Measurements from ENCODE around the gene SOHLH1. TPM values are rescaled to one million over a fixed set of nuclear protein-coding genes. Genes with fewer than 3 reads are reported as not detected.

Gene SOHLH1
- total RNA-seq, 1 experiment from 2014 or later = not detected

GRCh38 chr9:135664801-135665794, 34.2 kb downstream of the SOHLH1 start:
- DNase-seq (ENCODE audit: low spot score) = no peak
- peaks cover 3% of the 10 kb centered on the region for H3K27me3 ChIP-seq (replicated peaks; ENCODE audit: insufficient read depth, low read depth, low read length, poor library complexity)
- intact Hi-C loops (cut with micrococcal nuclease; ENCODE audit: unreplicated experiment) = no loop called here
- H3K4me3 ChIP-seq (ENCODE audit: low read depth, low read length, poor library complexity, severe bottlenecking) = no peak overlapping the region
- H3K27ac ChIP-seq (ENCODE audit: low read depth, low read length, poor library complexity, severe bottlenecking) = no peak overlapping the region
- no TSS peak for BruUV-seq (replicated peaks)
- CTCF ChIA-PET = no interaction called here
- no peaks in the 10 kb centered on the region for H3K9me3 ChIP-seq (ENCODE audit: low read depth, low read length, poor library complexity, severe bottlenecking)
- no peaks in the 10 kb centered on the region for H3K4me1 ChIP-seq (ENCODE audit: insufficient read depth, low read length, poor library complexity, severe bottlenecking)
- H3K36me3 ChIP-seq (ENCODE audit: insufficient read depth, low read length, poor library complexity, severe bottlenecking) = no peaks in the 10 kb centered on the region
- POLR2A ChIA-PET (ENCODE audit: low non-redundant PET) = no interaction called here
- TF ChIP-seq CTCF (conservative IDR thresholded peaks at IDR 0.05; ENCODE audit: low read depth, low read length) (no peak), EZH2 (IDR thresholded peaks at IDR 0.05; ENCODE audit: borderline replicate concordance, low read depth, low read length, poor library complexity, severe bottlenecking) (no peak)

DNA sequence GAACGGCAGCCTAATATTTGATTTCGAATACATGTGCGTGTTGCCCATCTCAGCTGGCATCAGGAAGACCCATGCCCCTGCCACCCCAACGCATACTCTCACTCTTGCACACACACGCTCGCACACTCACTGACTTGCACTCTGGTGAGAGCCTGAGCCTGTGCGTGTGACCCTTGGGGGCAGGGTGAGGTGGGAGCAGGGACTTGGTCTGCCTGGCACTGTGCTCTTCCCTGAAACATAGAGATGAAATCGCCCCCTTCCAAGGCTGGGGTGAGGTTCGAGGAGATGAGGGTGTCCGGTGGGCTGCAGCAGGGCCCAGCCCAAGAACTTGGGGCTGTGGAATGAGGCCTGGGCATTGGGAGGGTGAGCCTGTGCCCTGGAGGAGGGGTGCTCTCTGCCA, 35.0 kb downstream of the SOHLH1 start:
- no TSS peak for BruUV-seq (replicated peaks)
- DNase-seq (ENCODE audit: low spot score) = no peak
- intact Hi-C loops (cut with micrococcal nuclease; ENCODE audit: unreplicated experiment) = no loop called here

GRCh38 chr9:135663857-135664256, 35.4 kb downstream of the SOHLH1 start:
- Histone ChIP-seq H3K27ac (ENCODE audit: low read depth, low read length, poor library complexity, severe bottlenecking) (no peak overlapping the region), H3K27me3 (replicated peaks; ENCODE audit: insufficient read depth, low read depth, low read length, poor library complexity) (peaks cover 3% of the 10 kb centered on the region), H3K4me1 (ENCODE audit: insufficient read depth, low read length, poor library complexity, severe bottlenecking) (no peaks in the 10 kb centered on the region), H3K36me3 (ENCODE audit: insufficient read depth, low read length, poor library complexity, severe bottlenecking) (no peaks in the 10 kb centered on the region), H3K9me3 (ENCODE audit: low read depth, low read length, poor library complexity, severe bottlenecking) (no peaks in the 10 kb centered on the region), H3K4me3 (ENCODE audit: low read depth, low read length, poor library complexity, severe bottlenecking) (no peak overlapping the region)
- TF ChIP-seq EZH2 (IDR thresholded peaks at IDR 0.05; ENCODE audit: borderline replicate concordance, low read depth, low read length, poor library complexity, severe bottlenecking) = no peak
- no peak for TF ChIP-seq CTCF (conservative IDR thresholded peaks at IDR 0.05; ENCODE audit: low read depth, low read length)
- no peak for DNase-seq (ENCODE audit: low spot score)
- intact Hi-C loops (cut with micrococcal nuclease; ENCODE audit: unreplicated experiment) = no loop called here
- POLR2A ChIA-PET (ENCODE audit: low non-redundant PET) = no interaction called here
- CTCF ChIA-PET = no interaction called here
- no TSS peak for BruUV-seq (replicated peaks)

More for the DNA sequence above, 35.0 kb downstream of the SOHLH1 start:
- Histone ChIP-seq H3K27me3 (replicated peaks; ENCODE audit: insufficient read depth, low read depth, low read length, poor library complexity) (peaks cover 3% of the 10 kb centered on the region), H3K36me3 (ENCODE audit: insufficient read depth, low read length, poor library complexity, severe bottlenecking) (no peaks in the 10 kb centered on the region), H3K27ac (ENCODE audit: low read depth, low read length, poor library complexity, severe bottlenecking) (no peak overlapping the region), H3K4me3 (ENCODE audit: low read depth, low read length, poor library complexity, severe bottlenecking) (no peak overlapping the region), H3K9me3 (ENCODE audit: low read depth, low read length, poor library complexity, severe bottlenecking) (no peaks in the 10 kb centered on the region), H3K4me1 (ENCODE audit: insufficient read depth, low read length, poor library complexity, severe bottlenecking) (no peaks in the 10 kb centered on the region)
- ChIA-PET POLR2A (ENCODE audit: low non-redundant PET) (no interaction called here), CTCF (no interaction called here)
- TF ChIP-seq CTCF (conservative IDR thresholded peaks at IDR 0.05; ENCODE audit: low read depth, low read length) (no peak), EZH2 (IDR thresholded peaks at IDR 0.05; ENCODE audit: borderline replicate concordance, low read depth, low read length, poor library complexity, severe bottlenecking) (no peak)

All from A673 (cell line).